Muscle layer of colon (tissue), 2 donors: ENCODE data around the gene RELN.

Experiments
- H3K27ac ChIP-seq: one replicate; pipeline ENCODE4 v1.7.0; 2013; ENCODE audit warnings: low read depth, mild to moderate bottlenecking, low read length, moderate library complexity
- H3K27me3 ChIP-seq, 2 donors: one replicate each; pipeline ENCODE4 v1.7.0; 2013; ENCODE audit warnings: low read length in 2 of 2, mild to moderate bottlenecking in 2 of 2; ENCODE audit not compliant: insufficient read depth in 2 of 2, control insufficient read depth in 1 of 2
- H3K36me3 ChIP-seq: one replicate; pipeline ENCODE4 v1.7.0; 2013; ENCODE audit warnings: mild to moderate bottlenecking, low read length; ENCODE audit not compliant: insufficient read depth
- H3K4me1 ChIP-seq: one replicate; pipeline ENCODE4 v1.7.0; 2013; ENCODE audit warnings: mild to moderate bottlenecking, low read length; ENCODE audit not compliant: insufficient read depth
- H3K4me3 ChIP-seq, 2 donors: one replicate each; pipeline ENCODE4 v1.7.0; 2013; ENCODE audit warnings: low read length in 2 of 2, low read depth in 1 of 2, mild to moderate bottlenecking in 1 of 2, moderate library complexity in 1 of 2
- H3K9ac ChIP-seq: one replicate; pipeline ENCODE4 v1.7.0; 2013; ENCODE audit warnings: low read length
- H3K9me3 ChIP-seq: one replicate; pipeline ENCODE4 v1.7.0; 2013; ENCODE audit warnings: mild to moderate bottlenecking, low read length
- donor health status: abdominal sarcoma.
- donor health status: Adenocarcinoma of cecum.

Gene RELN

DNA sequence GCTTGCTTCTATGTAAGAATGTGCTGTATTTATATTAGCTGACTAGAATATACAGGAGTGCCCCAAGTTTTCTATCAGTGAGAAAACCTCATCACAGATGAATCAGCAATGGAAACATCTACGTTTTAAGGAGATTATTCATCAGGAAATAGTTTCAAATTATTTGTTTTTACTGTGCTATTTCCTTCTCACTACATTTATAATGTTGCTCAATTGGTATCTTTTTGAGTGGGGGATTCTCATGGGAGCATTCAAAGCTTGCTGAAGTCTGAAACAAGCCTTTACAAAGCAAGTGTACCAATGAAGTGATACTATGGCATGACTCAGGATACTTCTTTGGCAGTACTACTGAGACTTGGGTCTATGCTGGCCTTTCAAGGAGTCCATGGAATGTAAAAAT, 352.4 kb downstream of the RELN start:
- no peak overlapping the region for H3K4me3 ChIP-seq
- no peaks in the 10 kb centered on the region for H3K36me3 ChIP-seq
- no peaks in the 10 kb centered on the region for H3K27me3 ChIP-seq
- H3K9ac ChIP-seq = no peak overlapping the region
- H3K9me3 ChIP-seq = no peaks in the 10 kb centered on the region
- H3K27ac ChIP-seq = no peak overlapping the region
- no peaks in the 10 kb centered on the region for H3K4me1 ChIP-seq

DNA sequence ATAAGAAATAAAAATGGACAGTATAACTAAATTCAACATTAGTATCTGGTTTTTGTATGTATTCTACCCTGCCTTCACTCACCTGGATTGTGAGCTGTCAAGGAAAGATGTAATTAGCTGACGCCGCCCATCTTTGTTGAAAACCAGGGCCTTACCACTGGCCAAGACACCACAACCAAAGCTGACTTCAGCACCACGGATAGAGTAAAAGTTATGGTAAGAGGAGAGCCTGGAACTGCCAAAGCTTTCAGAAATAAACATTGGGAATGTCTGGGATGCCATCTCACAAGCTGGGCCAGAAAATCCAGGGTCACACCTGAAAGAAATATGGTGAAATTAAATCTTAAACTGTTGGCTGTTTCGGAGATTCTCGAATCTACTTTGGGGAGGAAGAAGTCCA, 353.3 kb downstream of the RELN start:
- no peaks in the 10 kb centered on the region for H3K36me3 ChIP-seq
- H3K9me3 ChIP-seq = no peaks in the 10 kb centered on the region
- no peak overlapping the region for H3K27ac ChIP-seq
- H3K4me3 ChIP-seq = no peak overlapping the region
- H3K9ac ChIP-seq = no peak overlapping the region
- H3K27me3 ChIP-seq = no peaks in the 10 kb centered on the region
- H3K4me1 ChIP-seq = no peaks in the 10 kb centered on the region

DNA sequence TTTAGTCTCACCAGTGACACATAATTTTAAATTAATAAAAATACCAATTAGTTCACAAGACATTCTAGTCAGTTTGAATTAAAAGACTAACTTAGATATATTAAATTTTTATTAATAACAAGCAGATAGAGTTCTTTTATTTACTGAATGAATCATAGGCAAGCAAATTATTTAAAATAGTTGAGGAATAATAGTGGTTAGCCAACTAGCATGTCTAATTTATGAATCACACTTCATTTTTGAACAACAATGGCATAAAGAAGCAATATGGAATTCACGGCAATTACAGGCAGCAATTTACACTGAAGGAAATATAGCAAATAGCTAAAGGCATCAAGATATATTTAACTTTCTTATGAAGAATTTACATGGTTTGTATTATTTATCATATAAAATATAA, 356.5 kb downstream of the RELN start:
- Histone ChIP-seq H3K4me3 (no peak overlapping the region), H3K27ac (no peak overlapping the region), H3K36me3 (no peaks in the 10 kb centered on the region), H3K4me1 (no peaks in the 10 kb centered on the region), H3K9me3 (no peaks in the 10 kb centered on the region), H3K9ac (no peak overlapping the region), H3K27me3 (no peaks in the 10 kb centered on the region)

DNA sequence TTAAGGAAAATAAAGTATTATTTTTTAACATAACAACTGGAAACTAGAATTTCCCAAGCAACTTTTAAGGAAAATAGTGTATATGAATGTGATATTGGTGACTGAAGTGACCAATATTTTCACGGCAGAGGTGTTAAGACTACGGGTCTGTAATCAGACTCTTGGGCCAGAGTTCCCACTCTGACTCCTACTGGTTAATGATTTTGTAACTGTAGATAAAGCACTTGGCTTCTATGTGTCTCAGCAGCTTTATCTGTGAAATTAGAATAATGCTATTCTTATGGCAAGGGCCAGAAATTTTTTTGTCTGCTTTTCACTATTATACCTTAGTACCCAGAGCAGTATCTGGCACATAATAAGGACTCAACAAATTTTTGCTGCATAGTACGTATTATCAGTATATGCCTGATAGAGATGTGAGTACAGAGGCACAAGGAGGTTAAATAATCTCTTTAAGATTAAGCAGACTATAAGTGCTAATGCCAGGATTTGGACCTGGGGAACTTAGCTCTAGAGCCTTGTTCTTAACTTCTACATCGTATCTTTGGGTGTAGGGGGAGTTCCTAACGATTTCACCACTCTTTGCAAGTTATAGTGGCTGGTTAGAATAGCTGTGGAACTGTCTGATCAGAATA, 357.3 kb downstream of the RELN start:
- no peaks in the 10 kb centered on the region for H3K27me3 ChIP-seq
- H3K36me3 ChIP-seq = no peaks in the 10 kb centered on the region
- no peak overlapping the region for H3K9ac ChIP-seq

GRCh38 chr7:103630318-103630717, 359.1 kb downstream of the RELN start:
- H3K27ac ChIP-seq = no peak overlapping the region
- H3K4me1 ChIP-seq = no peaks in the 10 kb centered on the region
- no peaks in the 10 kb centered on the region for H3K36me3 ChIP-seq
- no peaks in the 10 kb centered on the region for H3K27me3 ChIP-seq
- H3K4me3 ChIP-seq = no peak overlapping the region
- H3K9me3 ChIP-seq = no peaks in the 10 kb centered on the region
- H3K9ac ChIP-seq = no peak overlapping the region

More for the DNA sequence above, 357.3 kb downstream of the RELN start:
- H3K4me1 ChIP-seq = no peaks in the 10 kb centered on the region
- no peak overlapping the region for H3K27ac ChIP-seq
- H3K4me3 ChIP-seq = no peak overlapping the region
- H3K9me3 ChIP-seq = no peaks in the 10 kb centered on the region

- H3K4me1 ChIP-seq = no peaks in the 10 kb centered on the region
- H3K36me3 ChIP-seq = no peaks in the 10 kb centered on the region
- no peaks in the 10 kb centered on the region for H3K27me3 ChIP-seq
- H3K27ac ChIP-seq = no peak overlapping the region
- no peaks in the 10 kb centered on the region for H3K9me3 ChIP-seq
- H3K4me3 ChIP-seq = no peak overlapping the region
- H3K9ac ChIP-seq = no peak overlapping the region
Measured at GRCh38 chr7:103628742-103629141, 360.7 kb downstream of the RELN start.

- H3K4me1 ChIP-seq = no peaks in the 10 kb centered on the region
- no peaks in the 10 kb centered on the region for H3K9me3 ChIP-seq
- no peak overlapping the region for H3K9ac ChIP-seq
- H3K4me3 ChIP-seq = no peak overlapping the region
- no peaks in the 10 kb centered on the region for H3K36me3 ChIP-seq
- no peak overlapping the region for H3K27ac ChIP-seq
- H3K27me3 ChIP-seq = no peaks in the 10 kb centered on the region
Measured at GRCh38 chr7:103626776-103627175, 362.7 kb downstream of the RELN start.

GRCh38 chr7:103622274-103622673, 367.2 kb downstream of the RELN start:
- no peaks in the 10 kb centered on the region for H3K27me3 ChIP-seq
- no peak overlapping the region for H3K9ac ChIP-seq
- H3K27ac ChIP-seq = no peak overlapping the region
- H3K36me3 ChIP-seq = no peaks in the 10 kb centered on the region
- no peaks in the 10 kb centered on the region for H3K9me3 ChIP-seq
- H3K4me1 ChIP-seq = no peaks in the 10 kb centered on the region
- no peak overlapping the region for H3K4me3 ChIP-seq

- no peaks in the 10 kb centered on the region for H3K4me1 ChIP-seq
- H3K36me3 ChIP-seq = no peaks in the 10 kb centered on the region
- H3K9ac ChIP-seq = no peak overlapping the region
- H3K27ac ChIP-seq = no peak overlapping the region
- H3K9me3 ChIP-seq = no peaks in the 10 kb centered on the region
- H3K4me3 ChIP-seq = no peak overlapping the region
- H3K27me3 ChIP-seq = no peaks in the 10 kb centered on the region
Measured at GRCh38 chr7:103613655-103614642, 375.5 kb downstream of the RELN start.

DNA sequence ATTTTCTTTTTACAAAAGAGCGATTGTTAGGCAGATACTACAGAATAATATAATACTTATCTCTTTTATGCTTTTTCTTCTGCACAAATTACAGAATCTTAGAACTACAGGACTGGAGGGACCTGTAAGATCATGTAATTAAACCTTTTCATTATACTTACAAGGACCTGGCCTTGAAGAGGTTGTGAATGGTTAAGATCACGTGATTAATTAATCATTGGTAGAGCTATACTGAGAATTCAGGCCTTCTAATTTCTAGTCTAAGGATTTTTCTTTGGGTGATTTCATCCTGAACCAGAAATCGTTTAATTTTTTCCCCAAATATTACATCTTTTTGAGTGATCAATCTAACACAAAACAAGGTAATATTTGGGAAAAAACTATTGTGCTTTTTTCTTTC, 379.7 kb downstream of the RELN start:
- Histone ChIP-seq H3K9ac (no peak overlapping the region), H3K4me1 (no peaks in the 10 kb centered on the region), H3K36me3 (no peaks in the 10 kb centered on the region), H3K27me3 (no peaks in the 10 kb centered on the region), H3K9me3 (no peaks in the 10 kb centered on the region), H3K4me3 (no peak overlapping the region), H3K27ac (no peak overlapping the region)

- Histone ChIP-seq H3K36me3 (no peaks in the 10 kb centered on the region), H3K9me3 (no peaks in the 10 kb centered on the region), H3K9ac (no peak overlapping the region), H3K4me3 (no peak overlapping the region), H3K4me1 (no peaks in the 10 kb centered on the region), H3K27ac (no peak overlapping the region), H3K27me3 (no peaks in the 10 kb centered on the region)
Measured at GRCh38 chr7:103605640-103606039, 383.8 kb downstream of the RELN start.
